Fibroblast of lung (primary cell): ENCODE data around the gene BABAM2.

ENCODE experiments used
- CTCF ChIP-seq, 2 donors: IDR thresholded peaks in 1 of 2; conservative IDR thresholded peaks in 1 of 2; 1 replicate in 1 of 2; 2 replicates in 1 of 2; pipeline ENCODE4 v1.5.1; 2011 to 2012; ENCODE audit warnings: low read length in 2 of 2, control low read depth in 1 of 2, inconsistent platforms in 1 of 2, low read depth in 1 of 2, mild to moderate bottlenecking in 1 of 2
- EZH2 ChIP-seq: IDR thresholded peaks from 2 replicates; pipeline ENCODE4 v1.5.1; 2012; ENCODE audit warnings: low read length, control low read depth, mild to moderate bottlenecking; ENCODE audit errors: missing control alignments

DNA sequence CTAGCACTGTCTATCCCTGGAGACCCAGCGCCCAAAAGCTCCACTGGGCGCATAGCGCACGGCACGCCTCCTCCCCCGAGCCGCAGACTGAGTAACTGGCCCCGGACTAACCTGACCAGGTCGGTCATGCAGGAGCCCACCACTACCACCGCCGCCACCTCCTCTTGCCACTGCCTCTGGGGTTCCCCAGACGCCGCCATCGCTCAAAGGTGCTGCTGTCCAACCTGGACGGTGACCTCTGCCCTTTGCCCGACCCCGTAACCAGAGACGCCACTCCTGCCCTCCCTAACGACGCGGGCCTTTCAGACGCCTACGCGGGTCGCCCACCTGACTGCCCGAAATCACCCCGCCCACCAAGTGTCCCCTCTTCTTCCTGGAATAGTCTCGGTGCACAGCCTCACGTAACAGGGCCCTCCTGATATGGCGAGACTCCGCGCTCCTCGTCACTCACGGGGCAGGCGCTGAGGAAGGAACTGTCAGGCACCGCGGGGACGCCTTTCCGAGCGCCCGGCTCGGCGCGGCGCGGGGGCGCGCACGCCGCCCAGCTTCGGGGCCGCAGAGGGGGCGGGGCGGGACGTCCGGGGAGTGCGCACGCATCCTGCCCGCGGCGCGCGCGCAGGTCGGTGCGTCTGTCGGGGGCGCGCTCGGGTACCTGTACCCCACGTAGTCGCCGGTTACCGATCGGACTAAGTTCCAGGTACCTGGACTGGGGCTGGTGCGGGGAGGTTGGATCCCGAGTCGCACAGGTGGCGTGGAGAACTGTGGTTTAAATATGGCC, at the start of gene BABAM2, which contains the start of gene RBKS:
- no peak for TF ChIP-seq CTCF (conservative IDR thresholded peaks at IDR 0.05 in 1 of 2, IDR thresholded peaks at IDR 0.05 in 1 of 2; ENCODE audit: low read depth in 1 of 2, low read length in 2 of 2)
- TF ChIP-seq EZH2: no peak
